ENCODE measurements around the gene IL17A.
"Not testable (repeated sequence)": the region's sequence is repeated elsewhere in the genome, so short reads cannot be mapped to it uniquely, and the experiment has no call there.

The IL17A gene

GRCh38 chr6:52164319-52165094 is 21.7 kb upstream of the IL17A start:
- DNase-seq: no peak

- no peak for DNase-seq
Measured at GRCh38 chr6:52167267-52167666, 18.9 kb upstream of the IL17A start.

GRCh38 chr6:52168351-52168750 is 17.8 kb upstream of the IL17A start:
- DNase-seq: not testable (repeated sequence)

- no peak for DNase-seq
Measured at GRCh38 chr6:52174118-52174517, 12.1 kb upstream of the IL17A start.

GRCh38 chr6:52176550-52176949 is 9.6 kb upstream of the IL17A start:
- DNase-seq: no peak

GRCh38 chr6:52177961-52178360 is 8.2 kb upstream of the IL17A start:
- no peak for DNase-seq

- no peak for DNase-seq
Measured at GRCh38 chr6:52180787-52181558, 5.2 kb upstream of the IL17A start.

GRCh38 chr6:52183131-52183713 is 3.0 kb upstream of the IL17A start:
- no peak for DNase-seq

- no peak for DNase-seq
Measured at GRCh38 chr6:52186480-52186879, 305 bp downstream of the IL17A start.

- no peak for DNase-seq
Measured at GRCh38 chr6:52187098-52187497, 923 bp downstream of the IL17A start.

- DNase-seq: no peak
Measured at GRCh38 chr6:52189974-52190373, 3.8 kb downstream of the IL17A start.

GRCh38 chr6:52190409-52190808 is 4.2 kb downstream of the IL17A start:
- DNase-seq: no peak

- DNase-seq: no peak
Measured at GRCh38 chr6:52191824-52192223, 5.6 kb downstream of the IL17A start.

- no peak for DNase-seq
Measured at GRCh38 chr6:52195886-52196285, 9.7 kb downstream of the IL17A start.

GRCh38 chr6:52200088-52200487 is 13.9 kb downstream of the IL17A start:
- DNase-seq: not testable (repeated sequence)

GRCh38 chr6:52201046-52201445 is 14.9 kb downstream of the IL17A start:
- no peak for DNase-seq

GRCh38 chr6:52201493-52201892 is 15.3 kb downstream of the IL17A start:
- no peak for DNase-seq

- DNase-seq: no peak
Measured at GRCh38 chr6:52207066-52207465, 20.9 kb downstream of the IL17A start.

GRCh38 chr6:52208612-52209011 is 22.4 kb downstream of the IL17A start:
- DNase-seq: no peak

- DNase-seq: no peak
Measured at GRCh38 chr6:52209770-52210169, 23.6 kb downstream of the IL17A start.

GRCh38 chr6:52210227-52210626 is 24.1 kb downstream of the IL17A start:
- DNase-seq: no peak

GRCh38 chr6:52213127-52213526 is 27.0 kb downstream of the IL17A start:
- no peak for DNase-seq

GRCh38 chr6:52215787-52216186 is 29.6 kb downstream of the IL17A start:
- no peak for DNase-seq

Measured in MV-4-11 (cell line).